ENCODE measurements around the gene ZC3H4. TPM values are rescaled to one million over a fixed set of nuclear protein-coding genes. Genes with fewer than 3 reads are reported as not detected.

The ZC3H4 gene
- total and polyA plus RNA-seq, 9 of the 15 experiments (the other 6 are each of a cell fraction or from before 2014, with no cell fraction given): 2.2 to 75.6 (median 18.3) TPM

DNA sequence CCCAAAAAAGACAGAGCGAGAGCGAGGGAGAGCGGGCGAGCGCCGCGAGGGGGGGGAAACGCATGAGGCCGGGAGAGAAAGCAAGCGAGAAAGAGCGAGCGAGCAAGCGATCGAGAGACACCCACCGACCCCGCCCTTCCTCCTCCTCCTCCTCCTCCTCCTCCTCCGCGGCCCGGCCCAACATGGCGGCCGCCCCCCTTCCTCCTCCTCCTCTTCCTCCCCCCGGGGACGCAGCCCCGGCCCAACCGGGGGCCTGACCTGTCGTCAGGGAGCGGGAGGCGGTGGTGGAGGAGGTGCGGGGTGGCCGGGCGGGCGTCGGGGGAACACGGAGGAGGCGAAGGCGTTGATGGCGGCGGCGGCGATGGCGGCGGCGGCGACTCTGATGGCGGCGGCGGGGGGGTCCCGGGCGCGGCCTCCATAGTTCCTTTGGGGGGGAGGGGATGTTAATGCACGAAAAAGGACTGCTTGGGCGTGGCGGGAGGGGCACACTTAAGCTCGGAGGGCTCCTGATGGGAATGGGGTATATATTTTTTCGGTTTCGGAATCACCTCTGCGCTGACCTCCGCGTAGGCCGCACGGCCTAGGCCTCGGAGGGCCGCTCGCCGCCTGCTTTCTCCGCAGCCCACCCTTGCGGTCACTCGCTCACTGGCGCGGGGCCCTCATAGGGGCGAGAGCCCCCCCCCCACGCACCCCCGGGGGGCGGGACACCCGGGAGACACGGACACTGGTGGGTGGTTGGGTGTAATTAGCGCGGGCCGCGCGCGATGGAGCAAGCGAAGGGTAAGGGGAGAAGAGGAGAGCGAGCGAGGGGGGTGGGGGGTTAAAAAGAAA lies 1.2 kb downstream of the ZC3H4 start (continued):
- no peak for TF ChIP-seq CBX8 (IDR thresholded peaks at IDR 0.05; ENCODE audit: borderline replicate concordance, extremely low read depth, low read depth, low read length, poor library complexity, severe bottlenecking)
- TF ChIP-seq KAT2B (IDR thresholded peaks at IDR 0.05; ENCODE audit: low read depth, low read length): no peak
- TF ChIP-seq, protein P1, sequence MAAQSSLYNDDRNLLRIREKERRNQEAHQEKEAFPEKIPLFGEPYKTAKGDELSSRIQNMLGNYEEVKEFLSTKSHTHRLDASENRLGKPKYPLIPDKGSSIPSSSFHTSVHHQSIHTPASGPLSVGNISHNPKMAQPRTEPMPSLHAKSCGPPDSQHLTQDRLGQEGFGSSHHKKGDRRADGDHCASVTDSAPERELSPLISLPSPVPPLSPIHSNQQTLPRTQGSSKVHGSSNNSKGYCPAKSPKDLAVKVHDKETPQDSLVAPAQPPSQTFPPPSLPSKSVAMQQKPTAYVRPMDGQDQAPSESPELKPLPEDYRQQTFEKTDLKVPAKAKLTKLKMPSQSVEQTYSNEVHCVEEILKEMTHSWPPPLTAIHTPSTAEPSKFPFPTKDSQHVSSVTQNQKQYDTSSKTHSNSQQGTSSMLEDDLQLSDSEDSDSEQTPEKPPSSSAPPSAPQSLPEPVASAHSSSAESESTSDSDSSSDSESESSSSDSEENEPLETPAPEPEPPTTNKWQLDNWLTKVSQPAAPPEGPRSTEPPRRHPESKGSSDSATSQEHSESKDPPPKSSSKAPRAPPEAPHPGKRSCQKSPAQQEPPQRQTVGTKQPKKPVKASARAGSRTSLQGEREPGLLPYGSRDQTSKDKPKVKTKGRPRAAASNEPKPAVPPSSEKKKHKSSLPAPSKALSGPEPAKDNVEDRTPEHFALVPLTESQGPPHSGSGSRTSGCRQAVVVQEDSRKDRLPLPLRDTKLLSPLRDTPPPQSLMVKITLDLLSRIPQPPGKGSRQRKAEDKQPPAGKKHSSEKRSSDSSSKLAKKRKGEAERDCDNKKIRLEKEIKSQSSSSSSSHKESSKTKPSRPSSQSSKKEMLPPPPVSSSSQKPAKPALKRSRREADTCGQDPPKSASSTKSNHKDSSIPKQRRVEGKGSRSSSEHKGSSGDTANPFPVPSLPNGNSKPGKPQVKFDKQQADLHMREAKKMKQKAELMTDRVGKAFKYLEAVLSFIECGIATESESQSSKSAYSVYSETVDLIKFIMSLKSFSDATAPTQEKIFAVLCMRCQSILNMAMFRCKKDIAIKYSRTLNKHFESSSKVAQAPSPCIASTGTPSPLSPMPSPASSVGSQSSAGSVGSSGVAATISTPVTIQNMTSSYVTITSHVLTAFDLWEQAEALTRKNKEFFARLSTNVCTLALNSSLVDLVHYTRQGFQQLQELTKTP (IDR thresholded peaks at IDR 0.05; ENCODE audit: low read depth in 1 of 2, partially characterized antibody in 2 of 2): no peak
- peak; percentile 30 for TF ChIP-seq KDM5B (IDR thresholded peaks at IDR 0.05; ENCODE audit: insufficient replicate concordance, low read depth, low read length)
- peak; percentile 29; the same call in 1 of the 2 replicates for TF ChIP-seq KLF13 (tag; IDR thresholded peaks at IDR 0.05; ENCODE audit: borderline replicate concordance, low read depth)
